MM.1S (cell line): ENCODE measurements around the gene RNU1-3.
"Not testable (repeated sequence)": the region's sequence is repeated elsewhere in the genome, so short reads cannot be mapped to it uniquely, and the experiment has no call there.

Source experiments
- DNase-seq: peaks from one replicate; pipeline ENCODE4 v3.0.0-alpha.2; 2015
- H2AFZ ChIP-seq: fragments of 300-600 bp; sonication (generic); 2 replicates; pipeline ENCODE4 v1.6.0; 2016; ENCODE audit warnings: antibody characterized with exemption, low read length
- H3F3A ChIP-seq: fragments of 300-600 bp; sonication (generic); 2 replicates; pipeline ENCODE4 v1.6.1; 2016; ENCODE audit warnings: mild to moderate bottlenecking, antibody characterized with exemption, low read length, moderate library complexity, mixed read lengths; ENCODE audit not compliant: insufficient read depth
- H3K27ac ChIP-seq: fragments of 300-600 bp; sonication (generic); 2 replicates; pipeline ENCODE4 v1.5.1; 2016; ENCODE audit warnings: mild to moderate bottlenecking, low read length
- H3K27me3 ChIP-seq: fragments of 300-600 bp; sonication (generic); replicated peaks from 2 replicates; pipeline ENCODE4 v1.6.0; 2016; ENCODE audit warnings: low read length; ENCODE audit not compliant: insufficient read depth
- H3K36me3 ChIP-seq: fragments of 300-600 bp; sonication (generic); replicated peaks from 2 replicates; pipeline ENCODE4 v1.6.1; 2016; ENCODE audit warnings: mild to moderate bottlenecking, low read length, mixed read lengths; ENCODE audit not compliant: insufficient read depth
- H3K4me1 ChIP-seq: fragments of 300-600 bp; sonication (generic); 2 replicates; pipeline ENCODE4 v1.6.1; 2016; ENCODE audit warnings: low read length, mixed read lengths
- H3K4me2 ChIP-seq: fragments of 300-600 bp; sonication (generic); 2 replicates; pipeline ENCODE4 v1.6.0; 2016; ENCODE audit warnings: low read depth, low read length
- H3K4me3 ChIP-seq: fragments of 300-600 bp; sonication (generic); 2 replicates; pipeline ENCODE4 v1.5.1; 2016; ENCODE audit warnings: low read length, mixed read lengths
- H3K79me2 ChIP-seq: fragments of 300-600 bp; sonication (generic); 2 replicates; pipeline ENCODE4 v1.6.1; 2016; ENCODE audit warnings: mixed run types, low read length, mixed read lengths
- H3K9ac ChIP-seq: fragments of 300-600 bp; sonication (generic); 2 replicates; pipeline ENCODE4 v1.6.1; 2016; ENCODE audit warnings: low read length, mixed read lengths
- H3K9me2 ChIP-seq: fragments of 300-600 bp; sonication (generic); replicated peaks from 2 replicates; pipeline ENCODE4 v1.6.1; 2016; ENCODE audit warnings: mild to moderate bottlenecking, low read length, mixed read lengths; ENCODE audit not compliant: insufficient read depth
- H3K9me3 ChIP-seq: fragments of 300-600 bp; sonication (generic); replicated peaks from 2 replicates; pipeline ENCODE4 v1.6.1; 2016; ENCODE audit warnings: mild to moderate bottlenecking, low read length, mixed read lengths; ENCODE audit not compliant: insufficient read depth
- H4K20me1 ChIP-seq: fragments of 300-600 bp; sonication (generic); 2 replicates; pipeline ENCODE4 v1.6.1; 2016; ENCODE audit warnings: mild to moderate bottlenecking, low read length, moderate library complexity, mixed read lengths; ENCODE audit not compliant: insufficient read depth

Gene RNU1-3

GRCh38 chr1:16675118-16675510 lies 8.4 kb upstream of the RNU1-3 start:
- H3K27me3 ChIP-seq: peaks cover 34% of the 10 kb centered on the region
- not testable (repeated sequence) for H3K4me1 ChIP-seq, H3K79me2 ChIP-seq, H3F3A ChIP-seq, H3K27ac ChIP-seq, H3K9me3 ChIP-seq, H3K4me3 ChIP-seq, H3K4me2 ChIP-seq, H3K9ac ChIP-seq, H4K20me1 ChIP-seq, H2AFZ ChIP-seq, H3K9me2 ChIP-seq, DNase-seq, H3K36me3 ChIP-seq

- H3K27ac ChIP-seq, H3K4me1 ChIP-seq, H3F3A ChIP-seq, H3K9ac ChIP-seq, H3K9me3 ChIP-seq, H3K4me3 ChIP-seq, DNase-seq, H3K9me2 ChIP-seq, H3K79me2 ChIP-seq, H2AFZ ChIP-seq, H3K36me3 ChIP-seq, H4K20me1 ChIP-seq, H3K4me2 ChIP-seq: not testable (repeated sequence)
- H3K27me3 ChIP-seq: peaks cover 25% of the 10 kb centered on the region
Observed at GRCh38 chr1:16673976-16674375, 7.2 kb upstream of the RNU1-3 start.

- not testable (repeated sequence) for H3K79me2 ChIP-seq, H3K36me3 ChIP-seq, H3K4me1 ChIP-seq, H3K9me2 ChIP-seq, H3F3A ChIP-seq, DNase-seq, H2AFZ ChIP-seq, H3K27me3 ChIP-seq, H3K4me3 ChIP-seq, H3K9ac ChIP-seq, H3K27ac ChIP-seq, H4K20me1 ChIP-seq, H3K9me3 ChIP-seq, H3K4me2 ChIP-seq
Observed at GRCh38 chr1:16665836-16666235, 912 bp downstream of the RNU1-3 start.

GRCh38 chr1:16658234-16658633 lies 8.5 kb downstream of the RNU1-3 start:
- not testable (repeated sequence) for DNase-seq, H3K9ac ChIP-seq, H3K27ac ChIP-seq, H3F3A ChIP-seq, H3K79me2 ChIP-seq, H4K20me1 ChIP-seq, H2AFZ ChIP-seq, H3K9me2 ChIP-seq, H3K4me2 ChIP-seq, H3K4me3 ChIP-seq, H3K36me3 ChIP-seq, H3K27me3 ChIP-seq, H3K4me1 ChIP-seq, H3K9me3 ChIP-seq

- not testable (repeated sequence) for H3K79me2 ChIP-seq, H3K27me3 ChIP-seq, H3K9ac ChIP-seq, H3K4me2 ChIP-seq, H3K4me1 ChIP-seq, DNase-seq, H3K4me3 ChIP-seq, H2AFZ ChIP-seq, H3K9me3 ChIP-seq, H3F3A ChIP-seq, H3K36me3 ChIP-seq, H3K9me2 ChIP-seq, H4K20me1 ChIP-seq, H3K27ac ChIP-seq
Observed at GRCh38 chr1:16656981-16657683, 9.6 kb downstream of the RNU1-3 start.

GRCh38 chr1:16656574-16656973 lies 10.2 kb downstream of the RNU1-3 start:
- not testable (repeated sequence) for H3K27ac ChIP-seq, H3K4me1 ChIP-seq, H3K36me3 ChIP-seq, H3K9me3 ChIP-seq, H2AFZ ChIP-seq, H3K4me2 ChIP-seq, H3K9ac ChIP-seq, H3K4me3 ChIP-seq, DNase-seq, H3K79me2 ChIP-seq, H4K20me1 ChIP-seq, H3F3A ChIP-seq, H3K9me2 ChIP-seq, H3K27me3 ChIP-seq

- not testable (repeated sequence) for H3K4me1 ChIP-seq, H3K9me3 ChIP-seq, H3K36me3 ChIP-seq, H2AFZ ChIP-seq, H3K27ac ChIP-seq, H3K9ac ChIP-seq, H3K27me3 ChIP-seq, H3K4me2 ChIP-seq, H3K4me3 ChIP-seq, H3K9me2 ChIP-seq, H3K79me2 ChIP-seq, H4K20me1 ChIP-seq, H3F3A ChIP-seq
- peak; percentile 23 for DNase-seq
Observed at GRCh38 chr1:16651560-16651959, 15.2 kb downstream of the RNU1-3 start.

GRCh38 chr1:16649960-16650359 lies 16.8 kb downstream of the RNU1-3 start:
- not testable (repeated sequence) for H3K9me3 ChIP-seq, DNase-seq

More at GRCh38 chr1:16649960-16650359, 16.8 kb downstream of the RNU1-3 start:
- H3K27me3 ChIP-seq, H2AFZ ChIP-seq, H3K9ac ChIP-seq, H3K4me1 ChIP-seq, H3F3A ChIP-seq, H3K4me2 ChIP-seq, H3K4me3 ChIP-seq, H3K79me2 ChIP-seq, H3K36me3 ChIP-seq, H3K27ac ChIP-seq, H4K20me1 ChIP-seq, H3K9me2 ChIP-seq: not testable (repeated sequence)
